CD4-positive, alpha-beta T cell treated with Interleukin-21 for 1 hour (primary cell): ENCODE measurements around the gene USP2.

Source experiments
- DNase-seq: peaks from one replicate; pipeline ENCODE4 v3.0.0-alpha.2; 2020

The USP2 gene

DNA sequence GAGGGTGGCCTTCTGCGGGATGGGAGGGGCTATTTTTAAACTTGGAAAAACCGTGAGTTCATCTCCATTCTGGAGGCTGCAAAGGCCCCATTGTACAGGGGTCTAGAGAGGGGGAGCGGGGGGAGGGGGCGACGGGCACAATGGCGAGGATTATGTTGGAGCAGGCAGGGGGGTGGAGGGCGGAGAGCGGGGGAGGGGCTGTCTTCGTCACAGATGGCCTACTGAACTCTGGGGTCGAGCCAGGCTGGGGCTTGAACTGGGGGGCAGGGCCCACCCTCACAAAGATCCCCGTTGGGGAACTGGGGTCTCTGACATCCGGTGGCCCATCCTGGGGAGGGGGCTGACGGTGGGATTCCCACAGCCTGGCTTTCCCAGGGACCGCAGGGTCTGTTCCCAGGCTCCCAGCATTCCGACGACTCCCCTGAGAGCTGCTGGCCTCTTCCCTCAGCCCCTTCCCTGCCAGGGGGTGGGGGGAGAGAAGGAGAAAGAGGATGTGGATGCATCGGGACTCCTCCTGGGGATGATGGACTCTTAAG lies 61.2 kb downstream of the USP2 start:
- no peak for DNase-seq

DNA sequence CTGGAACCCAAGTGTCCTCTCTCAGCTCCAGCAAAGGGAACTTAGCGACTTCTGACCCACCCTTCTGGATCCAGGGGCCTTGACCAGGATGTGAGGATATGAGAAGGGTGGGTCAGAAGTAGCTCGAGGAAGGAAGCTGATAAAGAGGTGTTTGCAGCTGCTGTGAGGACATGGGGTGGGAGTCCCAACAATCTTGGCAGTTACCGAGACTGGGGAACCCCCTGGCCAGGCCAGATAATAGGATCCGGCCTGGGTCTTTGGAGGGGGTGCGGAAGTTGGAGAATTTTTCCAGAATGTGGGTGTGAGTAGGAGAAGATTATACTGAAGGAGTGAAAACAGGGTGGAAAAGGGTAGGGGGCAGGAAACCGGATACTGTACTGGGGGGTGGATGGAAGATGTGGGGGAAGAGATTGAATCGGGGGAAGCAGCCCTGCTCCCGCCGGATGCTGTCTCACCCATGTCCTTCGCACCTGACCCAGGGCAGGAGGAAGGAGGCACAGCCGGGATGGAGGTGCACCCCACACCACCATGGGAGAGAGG lies 61.7 kb downstream of the USP2 start:
- no peak for DNase-seq

DNA sequence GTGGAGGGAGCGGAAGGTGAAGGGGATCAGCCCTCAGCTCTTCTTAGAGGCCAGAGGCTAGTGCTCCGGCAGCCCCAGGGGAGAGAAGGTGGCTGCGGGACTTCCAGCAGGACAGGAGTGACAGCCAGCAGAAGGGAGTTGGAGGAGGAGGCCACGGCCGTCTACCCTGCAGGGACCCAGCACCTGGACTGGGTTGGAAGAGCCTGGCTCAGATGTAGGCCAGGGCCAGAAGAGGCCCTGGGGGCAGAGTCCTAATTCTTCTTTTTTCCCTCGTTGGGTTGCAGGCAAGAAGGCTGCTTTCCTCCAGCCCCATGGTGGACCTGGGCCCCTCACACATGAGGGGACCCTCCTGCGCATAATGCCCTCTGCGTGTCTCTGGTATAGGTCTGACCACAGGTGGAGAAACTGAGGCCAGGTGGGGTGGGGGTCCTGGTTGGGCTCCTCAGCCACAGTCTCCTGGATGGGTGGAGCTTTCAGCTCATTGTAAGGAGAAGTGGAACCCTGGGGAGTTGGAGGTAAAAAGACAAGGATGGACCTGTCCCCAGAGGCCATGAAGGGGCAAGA lies 62.3 kb downstream of the USP2 start:
- DNase-seq = no peak

DNA sequence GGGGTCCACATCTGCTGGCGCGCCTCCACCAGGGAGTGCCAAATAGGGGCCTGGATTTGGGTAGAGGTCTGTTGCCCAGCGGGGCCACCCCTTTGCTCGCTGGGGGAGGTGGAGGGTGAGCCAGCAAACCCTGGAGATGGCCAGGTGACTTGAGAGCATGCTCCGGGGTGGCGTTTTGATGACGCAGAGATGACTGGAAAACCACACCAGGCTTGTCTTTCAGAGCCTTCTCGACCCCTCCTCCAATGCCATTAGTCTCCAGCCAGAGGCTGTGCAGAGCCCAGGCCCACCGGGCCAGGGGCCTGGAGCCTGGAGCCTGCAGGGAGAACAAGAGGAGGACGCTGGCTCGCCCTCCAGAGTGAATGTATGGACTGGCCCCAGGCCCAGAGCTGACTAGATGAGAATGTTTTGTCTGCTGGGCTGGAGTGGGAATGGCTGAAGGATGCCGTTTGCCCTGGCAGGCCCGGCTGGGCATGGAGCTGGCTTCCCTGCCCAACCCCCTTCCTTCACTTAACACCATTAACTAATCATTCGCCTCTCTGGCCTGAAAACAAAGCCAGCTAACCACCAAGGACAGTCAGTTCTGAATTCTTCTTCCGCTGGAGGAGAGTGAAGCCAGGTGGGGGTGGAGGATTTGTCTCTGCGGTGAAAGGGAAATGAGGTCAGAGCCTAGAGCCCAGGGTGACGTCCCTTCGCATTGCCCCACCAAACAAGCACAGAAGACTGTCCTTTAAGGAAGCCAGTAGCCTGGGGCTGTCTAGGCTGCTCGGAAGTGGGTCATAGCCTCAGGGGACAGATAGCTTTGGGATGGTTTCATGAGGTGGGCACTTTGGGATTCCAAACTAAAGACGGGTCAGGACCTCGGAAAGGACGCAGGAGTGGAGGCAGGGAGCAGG lies 63.0 kb downstream of the USP2 start:
- DNase-seq = peak; percentile 59

DNA sequence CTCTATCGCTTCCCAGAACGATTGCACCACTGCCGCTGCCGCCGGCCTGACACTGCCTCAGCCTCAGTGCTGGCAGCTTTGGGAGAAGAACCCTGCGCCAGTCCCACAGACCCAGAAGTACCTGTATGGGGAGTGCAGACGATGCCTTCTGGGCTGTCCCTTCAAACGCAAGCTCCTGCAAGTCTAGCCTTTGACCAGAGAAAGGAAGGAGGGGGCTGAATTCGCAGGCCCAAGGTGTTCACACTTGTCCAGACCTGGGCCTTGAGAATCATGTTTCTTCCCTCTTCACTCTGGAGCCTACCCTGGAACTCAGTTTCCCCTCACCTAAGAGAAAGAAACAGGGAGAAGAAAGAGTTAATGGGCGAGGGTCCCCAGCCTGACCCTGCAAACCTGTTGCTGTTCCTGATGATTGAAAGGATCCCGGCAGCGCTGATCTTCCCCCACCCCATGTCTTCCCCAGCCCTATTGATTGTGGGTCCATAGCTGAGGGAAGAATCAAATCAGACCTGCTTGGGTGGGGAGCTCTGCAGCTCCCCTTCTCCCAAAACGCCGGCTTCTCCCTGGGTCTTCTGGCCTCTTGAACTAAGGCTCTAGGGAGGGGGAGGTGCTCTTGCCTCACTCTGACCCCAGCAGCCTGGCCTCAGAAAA lies 63.8 kb downstream of the USP2 start:
- no peak for DNase-seq

- DNase-seq = no peak
Observed at GRCh38 chr11:119316729-119317591, 64.5 kb downstream of the USP2 start, which contains the start of gene MCAM. MCAM (minus strand) TSS chr11:119317130; CDS start chr11:119317101, 29 bp downstream.

DNA sequence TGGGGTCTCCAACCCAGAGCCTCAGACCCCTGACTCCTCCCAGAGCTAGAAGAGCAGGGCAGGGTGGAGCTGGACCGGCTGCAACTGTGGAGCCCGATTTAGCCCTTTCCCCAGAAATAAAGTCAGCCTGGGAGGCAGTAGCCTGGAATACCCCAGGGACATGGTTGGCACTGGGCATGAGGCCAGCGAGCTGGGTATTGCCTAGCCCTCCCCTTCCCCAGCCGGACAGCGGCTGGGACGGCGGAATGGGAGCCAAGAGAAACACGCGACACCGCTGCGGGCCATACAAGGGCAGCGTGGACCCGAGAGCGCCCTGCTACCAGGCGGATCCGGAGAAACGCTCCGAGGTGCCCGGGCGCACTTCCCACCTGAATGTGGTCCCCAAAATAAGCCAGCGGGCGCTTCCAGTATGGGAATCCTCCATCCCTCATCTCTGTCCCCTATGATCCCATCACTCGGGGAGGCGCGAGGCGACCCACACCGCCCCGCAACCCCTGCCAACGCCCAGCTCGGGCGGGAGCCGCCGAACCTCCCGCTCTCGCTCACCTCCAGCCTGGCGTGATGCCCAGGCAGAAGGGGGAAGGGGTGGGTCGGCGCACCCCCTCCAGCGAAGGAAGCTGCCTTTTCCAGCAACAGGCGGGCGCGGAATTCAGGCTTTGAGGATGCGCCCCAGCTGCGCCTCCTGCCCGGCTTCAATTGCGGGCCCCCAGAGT lies 65.3 kb downstream of the USP2 start:
- no peak for DNase-seq

GRCh38 chr11:119315131-119316015 lies 66.1 kb downstream of the USP2 start:
- DNase-seq = peak; percentile 50

- DNase-seq = no peak
Observed at GRCh38 chr11:119314726-119315125, 66.8 kb downstream of the USP2 start.

GRCh38 chr11:119310682-119311052 lies 70.8 kb downstream of the USP2 start:
- no peak for DNase-seq

GRCh38 chr11:119309953-119310681 lies 71.4 kb downstream of the USP2 start:
- DNase-seq = no peak

- no peak for DNase-seq
Observed at GRCh38 chr11:119309411-119309810, 72.1 kb downstream of the USP2 start.

- DNase-seq = no peak
Observed at GRCh38 chr11:119307974-119308373, 73.5 kb downstream of the USP2 start.

GRCh38 chr11:119307219-119307618 lies 74.3 kb downstream of the USP2 start:
- DNase-seq = no peak

DNA sequence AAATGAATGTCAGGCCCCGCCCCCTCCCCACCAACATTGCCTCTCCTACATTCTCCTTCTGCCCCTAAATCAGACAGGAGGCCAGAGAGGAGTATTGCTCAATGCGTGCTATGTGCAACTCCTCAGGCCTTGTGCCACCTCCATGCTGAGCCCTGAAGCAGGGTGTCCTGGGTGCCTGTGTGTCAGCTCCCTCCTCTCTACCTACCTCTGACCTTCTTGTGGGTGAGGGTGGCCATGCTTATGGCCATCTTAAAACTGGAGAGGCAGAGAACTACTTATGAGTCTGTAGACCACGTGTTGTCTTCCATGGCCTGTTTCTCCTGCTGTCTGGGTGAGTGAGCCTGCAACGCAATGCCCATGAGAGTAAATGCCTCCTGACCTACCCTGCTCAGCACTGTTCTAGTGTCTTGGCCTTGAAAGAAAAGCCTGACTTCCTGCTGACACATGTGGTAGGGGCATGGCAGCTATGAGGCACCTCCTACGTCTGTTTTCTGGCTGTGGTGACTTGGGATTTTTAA lies 75.1 kb downstream of the USP2 start:
- no peak for DNase-seq

- no peak for DNase-seq
Observed at GRCh38 chr11:119305556-119306372, 75.7 kb downstream of the USP2 start.
